VCaP (cell line): ENCODE data around the gene BCR.
A peak's percentile ranks its signal among the peaks of the same experiment; 100 is the strongest.

Source experiments
- H3K27ac ChIP-seq: fragments of 450-650 bp; 2 replicates; pipeline ENCODE4 v1.5.1; 2017
- CTCF ChIP-seq: fragments of 450-650 bp; conservative IDR thresholded peaks from 2 replicates; pipeline ENCODE4 v1.5.1; 2017; ENCODE audit warnings: mild to moderate bottlenecking, moderate library complexity

BCR gene

GRCh38 chr22:23274146-23274526, 93.8 kb downstream of the BCR start:
- TF ChIP-seq CTCF = no peak
- H3K27ac ChIP-seq = no peak overlapping the region

DNA sequence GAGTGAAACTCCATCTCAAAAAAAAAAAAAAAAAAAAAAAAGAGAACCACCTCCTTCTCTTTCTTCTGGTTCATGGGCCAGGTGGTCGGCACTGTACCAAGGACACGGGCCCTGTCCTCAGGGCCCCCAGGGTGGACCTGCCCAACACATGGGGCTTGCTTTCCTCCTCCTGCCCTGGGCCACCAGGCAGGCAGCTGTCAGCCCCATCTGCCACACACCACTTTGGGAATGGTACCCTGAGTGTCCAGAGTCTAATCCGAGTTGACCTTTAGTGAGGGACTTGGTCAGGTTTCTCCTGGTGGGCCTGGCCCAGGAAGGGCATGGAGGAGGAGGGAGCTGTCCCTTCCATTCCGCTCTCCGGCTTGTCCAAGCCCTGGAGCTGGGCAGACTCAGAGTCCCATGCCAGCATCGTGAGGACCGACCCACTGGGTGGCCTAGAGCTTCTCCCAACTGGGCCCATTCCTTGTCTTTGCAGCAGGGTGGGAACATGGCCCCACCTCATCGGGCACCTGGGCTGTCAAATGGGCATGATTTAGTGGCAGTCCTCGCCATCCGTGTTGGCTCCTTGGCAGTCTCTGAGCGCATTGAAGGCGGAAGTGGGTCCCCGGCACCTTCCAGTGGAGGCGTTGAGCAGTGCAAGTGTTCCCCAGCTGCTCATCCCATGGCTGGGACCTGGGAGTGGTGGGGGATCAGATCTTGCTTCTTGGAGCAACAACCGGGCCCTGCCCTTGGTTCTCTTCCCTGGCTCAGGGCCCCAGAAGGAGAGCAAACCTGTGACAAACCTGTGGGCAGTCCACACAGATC, 94.8 kb downstream of the BCR start:
- H3K27ac ChIP-seq = no peak overlapping the region
- no peak for TF ChIP-seq CTCF

- no peak overlapping the region for H3K27ac ChIP-seq
- no peak for TF ChIP-seq CTCF
Measured at GRCh38 chr22:23275751-23276150, 95.4 kb downstream of the BCR start.

- no peak for TF ChIP-seq CTCF
- H3K27ac ChIP-seq = no peak overlapping the region
Measured at GRCh38 chr22:23276656-23277582, 96.6 kb downstream of the BCR start.

- no peak for TF ChIP-seq CTCF
- H3K27ac ChIP-seq = peak overlapping the region; percentile 50
Measured at GRCh38 chr22:23277583-23278295, 97.4 kb downstream of the BCR start.

- H3K27ac ChIP-seq = peak overlapping the region; percentile 50
- TF ChIP-seq CTCF = no peak
Measured at GRCh38 chr22:23278883-23279675, 98.8 kb downstream of the BCR start.
